Measurements from ENCODE around the gene KIF26A. TPM values are rescaled to one million over a fixed set of nuclear protein-coding genes. Genes with fewer than 3 reads are reported as not detected.

Gene KIF26A
- total RNA-seq (2016; rRNA removed; fragmentation: Illumina TruSeq; extraction: Trizol), result not detected in 2 replicates
- total RNA-seq (2016; cell fraction: cytosol; rRNA removed; fragmentation: Illumina TruSeq; extraction: Trizol; ENCODE audit: low read depth), result not detected in 2 replicates
- total RNA-seq (2016; cell fraction: insoluble cytoplasmic fraction; rRNA removed; fragmentation: Illumina TruSeq; extraction: Trizol), result not detected in 2 replicates
- total RNA-seq (2016; cell fraction: membrane; rRNA removed; fragmentation: Illumina TruSeq; extraction: Trizol), result not detected in 2 replicates
- not detected in 2 replicates for total RNA-seq (2016; cell fraction: nucleus; rRNA removed; fragmentation: Illumina TruSeq; extraction: Trizol)
- polyA plus RNA-seq (2011; rRNA removed), result not detected in 2 replicates
- not detected in 2 replicates for polyA plus RNA-seq (2011; cell fraction: cytosol; rRNA removed)
- not detected in 2 replicates for polyA plus RNA-seq (2011; cell fraction: nucleus; rRNA removed)
- not detected in 2 replicates for polyA plus RNA-seq (2012)
- not detected in 2 replicates for polyA plus RNA-seq (2016; cell fraction: cytosol; fragmentation: Illumina TruSeq; extraction: Trizol; ENCODE audit: low read depth)
- not detected in 2 replicates for polyA plus RNA-seq (2016; cell fraction: insoluble cytoplasmic fraction; fragmentation: Illumina TruSeq; extraction: Trizol; ENCODE audit: low read depth)
- not detected in 2 replicates for polyA plus RNA-seq (2016; cell fraction: membrane; fragmentation: Illumina TruSeq; extraction: Trizol; ENCODE audit: low read depth)
- polyA plus RNA-seq (2016; cell fraction: nucleus; fragmentation: Illumina TruSeq; extraction: Trizol; ENCODE audit: insufficient read depth, low read depth), result not detected in 2 replicates
- 0.02 and 12.4 TPM in 2 replicates for polyA minus RNA-seq (2011; rRNA and poly(A)+ RNA removed; ENCODE audit: low replicate concordance)
- polyA minus RNA-seq (2011; cell fraction: cytosol; rRNA and poly(A)+ RNA removed), result 0.18 and 0.30 TPM in 2 replicates
- 0.13 TPM in 1 of 2 replicates, not detected in the other for polyA minus RNA-seq (2011; cell fraction: nucleus; rRNA and poly(A)+ RNA removed)
- Bru-seq, nascent RNA, result not detected
- BruChase-seq, experiment 1, labeled RNA remaining after a 6-hour chase, result not detected
- not detected for BruChase-seq, experiment 2, labeled RNA remaining after a 2-hour chase
- long read RNA-seq, experiment 1, result 0 reads
- long read RNA-seq, experiment 2, result 0 reads

- ATAC-seq, result no peak
- in situ Hi-C loops (cut with HindIII; ENCODE audit: extremely low pct_ligation_motif_present, low pct_unique_long_range_greater_than_20kb), result loop anchor here (5.0 kb wide), 2 partner anchors 424 to 504 kb away; no protein-coding TSS in a partner anchor
- Histone ChIP-seq H3K36me3 (replicated peaks in 1 of 2; ENCODE audit: control insufficient read depth in 1 of 2, insufficient read depth in 2 of 2, low read length in 2 of 2) (no peaks in the 10 kb centered on the region), H4K20me1 (ENCODE audit: insufficient read depth, low read length) (0 out of 2 replicates have a peak, but pooled peaks cover 2% of the 10 kb centered on the region), H3K4me2 (ENCODE audit: low read depth, low read length) (peak within 1 kb of the TSS; percentile 18; the same call in 1 of the 2 replicates), H3K9me3 (ENCODE audit: low read length) (no peaks in the 10 kb centered on the region), H3K4me3 (replicated peaks in 1 of 3; ENCODE audit: insufficient read depth in 1 of 3, low read depth in 2 of 3, low read length in 3 of 3) (no peak within 1 kb of the TSS; a peak in 1 of 6 replicates), H3K27me3 (ENCODE audit: control insufficient read depth in 1 of 2, insufficient read depth in 2 of 2, low read length in 2 of 2) (peaks cover 9 to 65% of the 10 kb centered on the region in 2 experiments; a peak in 4 of 5 replicates), H3K9ac (ENCODE audit: insufficient read depth, low read depth, low read length) (no peak within 1 kb of the TSS), H3K4me1 (ENCODE audit: insufficient read depth, low read length) (no peaks in the 10 kb centered on the region), H2AFZ (ENCODE audit: low read length) (no peak within 1 kb of the TSS), H3K27ac (ENCODE audit: extremely low read length, insufficient read depth, low read length) (no peak within 1 kb of the TSS), H3K79me2 (ENCODE audit: insufficient read depth, low read length) (no peaks in the 10 kb centered on the region)
- BruUV-seq (replicated peaks), result no TSS peak
- DNase-seq (ENCODE audit: low spot score), result no peak
- no peak for TF ChIP-seq ZNF660 (CRISPR knock-in tag; IDR thresholded peaks at IDR 0.05; ENCODE audit: borderline replicate concordance, low read depth)
- no peak for TF ChIP-seq NAIF1 (CRISPR knock-in tag; IDR thresholded peaks at IDR 0.05; ENCODE audit: borderline replicate concordance)
- no peak for TF ChIP-seq THYN1 (CRISPR knock-in tag; IDR thresholded peaks at IDR 0.05; ENCODE audit: borderline replicate concordance, low read depth)
- no peak for TF ChIP-seq DMTF1 (CRISPR knock-in tag; IDR thresholded peaks at IDR 0.05)
- TF ChIP-seq ZNF597 (CRISPR knock-in tag; IDR thresholded peaks at IDR 0.05), result no peak
- FAIRE-seq, result no peak
- WGBS (ENCODE audit: low lambda C conversion rate), result 51% methylated on average over 20 of the region's 77 CpGs
- intact Hi-C loops (cut with micrococcal nuclease; ENCODE audit: unreplicated experiment), result no loop called here
- CTCF ChIA-PET (ENCODE audit: low intra/inter-chr PET ratio, low total read pairs), result interaction anchor here (1.4 kb wide), 1 partner anchor 426 kb away, joined by 9 read pairs; no protein-coding TSS in a partner anchor
- POLR2A ChIA-PET, result no interaction called here
Measured at GRCh38 chr14:104138098-104138717, at the start of gene KIF26A. TSS of gene KIF26A (plus strand) at chr14:104138587. CDS start at chr14:104138723, 136 bp downstream.

Measured in HepG2 (cell line).